GM21825 (cell line): ENCODE measurements around the gene ARMCX2.
"Not testable (repeated sequence)": the region's sequence is repeated elsewhere in the genome, so short reads cannot be mapped to it uniquely, and the experiment has no call there.

Source experiments
- ATAC-seq: cut with Tn5 transposase; IDR thresholded peaks from one replicate; pipeline ENCODE4 v1.9.1; 2021; ENCODE audit warnings: mild to moderate bottlenecking, moderate library complexity; ENCODE audit not compliant: unreplicated experiment

The ARMCX2 gene

DNA sequence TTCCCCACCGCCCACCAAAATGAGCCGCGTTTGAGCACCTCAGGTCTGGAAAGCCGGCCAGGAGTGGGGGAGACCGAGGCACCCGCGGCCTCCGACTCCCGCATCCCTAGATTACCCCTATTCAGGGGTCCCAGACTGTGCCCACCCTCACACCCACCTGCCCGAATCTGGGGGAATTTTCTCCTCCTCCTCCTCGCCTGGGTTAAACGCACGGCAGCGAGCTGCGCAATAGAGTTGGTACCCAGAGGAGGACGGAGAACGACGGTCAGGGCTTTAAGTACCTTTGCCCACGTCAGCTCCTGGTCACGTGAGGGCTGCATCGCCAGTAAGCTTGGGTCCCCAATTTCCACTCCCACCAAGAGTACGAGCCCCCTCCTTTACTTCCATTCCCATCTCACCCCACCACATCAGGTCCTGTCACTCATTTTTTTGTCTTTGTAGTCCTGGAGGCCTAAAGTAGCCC lies at the start of gene ARMCX2:
Gene ARMCX2, minus strand, starts transcription at position 250 of the 463 bp plus-strand sequence. CDS start 2,262 bp downstream, outside the sequence.
- peak; percentile 64 for ATAC-seq

DNA sequence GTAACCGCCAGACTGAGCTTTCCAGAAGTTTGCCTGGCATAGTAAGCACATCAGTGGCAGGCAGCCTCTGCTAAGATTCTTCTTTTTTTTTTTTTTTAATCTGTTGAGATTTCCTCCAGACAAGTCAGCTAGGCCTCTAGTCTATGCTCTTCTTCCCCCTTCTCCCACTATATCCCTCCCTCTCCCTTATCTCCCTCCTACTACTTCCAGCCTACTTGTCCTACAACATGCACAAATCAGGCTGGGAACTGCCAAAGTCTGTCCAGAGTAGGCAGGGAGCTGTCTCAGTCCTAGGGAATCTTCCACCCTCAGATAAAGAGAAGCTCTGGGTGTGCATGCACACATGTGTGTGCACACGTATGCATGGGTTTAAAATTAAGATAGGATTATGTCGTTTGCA lies 49.7 kb upstream of the ARMCX2 start:
- no peak for ATAC-seq

DNA sequence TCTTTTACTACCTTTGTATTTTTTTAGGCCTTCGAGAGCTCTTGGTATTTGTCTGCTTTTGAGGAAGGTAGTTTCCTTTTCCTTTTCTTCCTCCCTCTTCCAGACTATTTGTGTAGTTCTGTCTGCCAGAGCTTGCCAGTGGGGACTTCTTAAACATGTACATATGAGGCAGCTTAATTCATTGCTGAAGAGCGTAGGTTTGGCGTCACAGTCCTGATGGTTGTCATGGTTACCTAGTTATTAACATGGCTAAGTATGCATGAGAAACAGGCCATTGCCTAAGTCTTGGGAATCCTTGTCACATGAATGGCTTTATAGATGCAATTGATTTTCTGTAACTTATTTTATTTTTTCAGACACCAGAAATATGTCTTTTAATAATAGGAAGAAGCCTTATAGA lies 48.5 kb upstream of the ARMCX2 start:
- no peak for ATAC-seq

DNA sequence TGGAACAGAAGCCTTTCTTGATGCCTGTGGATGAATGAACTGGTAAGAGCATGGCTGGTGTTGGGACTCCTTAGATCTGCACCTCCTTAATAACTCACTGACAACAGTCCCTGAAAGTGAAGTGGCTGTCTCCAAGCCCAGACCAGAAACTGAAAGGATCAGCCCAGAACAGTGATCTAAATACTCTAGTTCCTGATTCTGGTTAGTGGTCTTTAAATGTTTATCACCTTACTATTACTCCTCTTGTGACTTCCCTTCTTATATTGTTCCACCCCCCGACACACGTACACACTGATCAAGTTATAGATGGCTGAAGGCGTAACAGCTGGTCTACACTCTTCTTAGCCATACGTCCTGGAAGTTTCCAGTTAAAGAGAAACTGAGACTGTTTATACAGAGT lies 33.8 kb upstream of the ARMCX2 start:
- ATAC-seq: peak; percentile 74

DNA sequence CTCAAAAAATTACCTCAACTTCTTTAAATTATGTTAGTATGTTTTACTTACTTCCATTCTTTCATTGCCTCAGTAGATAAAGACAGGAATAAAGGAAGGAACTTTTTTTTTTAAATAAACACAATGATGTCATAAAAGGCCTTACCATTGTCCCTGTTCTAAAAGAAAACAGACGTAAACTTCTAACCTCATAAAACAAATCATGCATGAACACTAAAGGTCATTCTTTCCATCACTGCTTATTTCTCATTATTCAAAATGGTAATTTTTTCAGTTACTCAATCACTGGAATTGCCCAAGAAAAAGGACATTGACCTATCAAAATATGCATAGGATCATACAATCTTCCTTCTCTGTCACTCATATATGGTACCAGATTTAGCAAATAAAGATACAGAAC lies 32.2 kb upstream of the ARMCX2 start:
- no peak for ATAC-seq

DNA sequence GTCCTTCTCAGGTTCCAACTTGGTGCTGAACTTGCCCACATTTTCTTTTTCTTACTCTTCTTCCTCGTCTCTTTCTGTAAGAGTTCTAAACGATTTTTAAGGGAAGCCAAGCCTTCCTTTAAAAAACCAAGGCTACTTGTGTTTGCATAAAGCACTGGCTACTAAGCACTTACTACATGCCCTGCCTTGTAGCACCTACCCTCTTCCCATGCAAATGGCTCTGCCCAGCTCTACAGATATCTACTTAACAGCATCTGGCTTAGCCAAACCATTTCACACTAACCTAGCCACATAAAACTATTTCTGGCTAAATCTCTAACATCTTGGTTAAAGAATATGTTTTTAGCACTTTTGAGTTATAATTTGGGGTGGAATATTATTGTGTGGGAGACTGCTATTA lies 26.9 kb upstream of the ARMCX2 start:
- ATAC-seq: no peak

DNA sequence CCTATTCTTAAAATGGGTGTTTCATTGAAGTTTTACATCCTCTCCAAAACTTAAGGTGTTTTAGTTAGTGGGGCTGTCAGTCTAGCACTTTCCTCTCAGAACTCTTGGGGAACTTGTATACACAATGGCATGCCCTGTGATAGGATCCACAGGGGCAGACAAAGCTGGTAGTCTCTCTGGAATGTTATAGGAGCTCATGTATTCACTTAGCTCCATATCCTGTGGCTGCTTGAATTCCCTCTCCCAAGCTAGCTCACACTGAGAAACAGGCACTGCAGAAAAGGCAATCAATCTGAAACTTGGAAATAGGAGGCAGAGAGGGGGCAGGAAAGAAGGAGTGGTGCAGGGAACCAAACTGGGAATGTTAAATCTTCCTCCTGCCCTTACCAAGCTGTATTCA lies 26.3 kb upstream of the ARMCX2 start:
- no peak for ATAC-seq

DNA sequence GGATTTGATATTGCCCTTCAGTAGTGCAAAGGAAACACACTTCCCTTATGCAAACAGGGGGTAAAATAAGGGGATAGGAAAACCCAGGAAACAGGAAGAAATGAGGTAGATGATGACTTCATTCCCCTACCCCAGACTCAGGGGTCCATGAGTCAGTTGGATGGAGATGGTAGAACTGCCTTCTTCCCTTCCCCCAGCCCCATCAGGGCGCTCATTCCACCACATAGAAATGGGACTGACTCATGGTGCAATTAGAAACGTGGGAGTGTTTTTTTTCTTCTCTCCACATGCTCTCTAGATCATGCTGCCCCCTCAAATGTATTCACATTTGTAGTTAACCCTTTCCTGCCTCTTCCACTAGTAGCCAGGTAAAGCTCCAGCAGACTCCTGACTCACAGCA lies 23.1 kb upstream of the ARMCX2 start:
- ATAC-seq: no peak

DNA sequence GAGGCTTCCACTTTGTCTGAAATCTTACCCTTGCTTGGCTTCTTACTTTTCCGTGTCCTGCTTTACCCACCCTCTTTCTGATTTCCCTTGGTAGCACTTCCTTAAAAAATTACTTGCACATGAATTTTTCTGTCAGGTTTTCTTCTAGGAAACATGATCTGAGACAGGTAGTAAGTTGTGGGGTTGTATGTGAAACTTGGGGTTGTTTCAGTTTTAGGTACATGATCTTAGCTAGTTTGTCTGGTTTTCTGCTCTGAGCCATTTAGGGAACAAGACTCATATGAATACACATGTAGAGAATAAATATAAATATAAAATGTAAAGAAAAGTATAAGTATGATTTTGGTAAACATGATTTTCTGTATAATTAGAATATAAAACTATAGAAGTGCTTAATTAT lies 17.4 kb upstream of the ARMCX2 start:
- ATAC-seq: no peak

DNA sequence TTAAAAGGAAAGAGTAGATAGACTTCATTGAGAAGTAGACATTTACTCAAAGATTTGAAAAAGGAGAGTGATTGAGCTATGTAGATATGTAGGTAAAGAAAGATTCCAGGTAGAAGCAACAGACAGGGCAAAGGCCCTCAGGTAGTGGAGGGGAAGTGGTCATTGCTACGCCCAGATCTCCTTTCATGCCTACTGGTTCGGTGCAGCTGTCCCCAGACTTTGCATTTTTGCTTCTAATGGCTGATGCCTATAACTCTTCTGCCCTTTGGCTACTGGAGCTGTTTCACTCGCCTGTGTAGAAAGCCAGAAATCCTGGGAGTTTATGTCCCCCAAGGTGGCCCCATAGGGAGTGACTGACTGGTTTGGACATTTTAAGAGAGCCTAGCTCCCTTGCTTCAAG lies 16.9 kb upstream of the ARMCX2 start:
- ATAC-seq: no peak

DNA sequence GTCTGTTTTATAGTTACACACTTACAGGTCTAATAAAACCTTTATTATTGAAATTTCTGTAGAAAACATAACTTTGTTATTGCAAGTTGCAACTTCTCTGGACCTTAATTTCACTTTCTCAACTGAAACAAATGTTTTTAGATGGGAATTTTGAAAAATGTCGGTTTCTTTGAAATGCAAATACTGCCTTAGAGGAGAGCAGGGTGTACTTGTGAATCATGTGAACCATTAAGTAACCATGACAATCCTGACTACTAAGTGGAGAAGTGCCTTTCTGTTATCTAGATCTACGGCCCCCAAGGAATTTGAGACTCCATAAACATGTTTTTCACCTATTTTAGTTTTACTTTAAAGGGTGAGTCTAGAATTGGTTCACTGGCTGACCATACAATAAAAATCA lies 8.5 kb upstream of the ARMCX2 start:
- no peak for ATAC-seq

DNA sequence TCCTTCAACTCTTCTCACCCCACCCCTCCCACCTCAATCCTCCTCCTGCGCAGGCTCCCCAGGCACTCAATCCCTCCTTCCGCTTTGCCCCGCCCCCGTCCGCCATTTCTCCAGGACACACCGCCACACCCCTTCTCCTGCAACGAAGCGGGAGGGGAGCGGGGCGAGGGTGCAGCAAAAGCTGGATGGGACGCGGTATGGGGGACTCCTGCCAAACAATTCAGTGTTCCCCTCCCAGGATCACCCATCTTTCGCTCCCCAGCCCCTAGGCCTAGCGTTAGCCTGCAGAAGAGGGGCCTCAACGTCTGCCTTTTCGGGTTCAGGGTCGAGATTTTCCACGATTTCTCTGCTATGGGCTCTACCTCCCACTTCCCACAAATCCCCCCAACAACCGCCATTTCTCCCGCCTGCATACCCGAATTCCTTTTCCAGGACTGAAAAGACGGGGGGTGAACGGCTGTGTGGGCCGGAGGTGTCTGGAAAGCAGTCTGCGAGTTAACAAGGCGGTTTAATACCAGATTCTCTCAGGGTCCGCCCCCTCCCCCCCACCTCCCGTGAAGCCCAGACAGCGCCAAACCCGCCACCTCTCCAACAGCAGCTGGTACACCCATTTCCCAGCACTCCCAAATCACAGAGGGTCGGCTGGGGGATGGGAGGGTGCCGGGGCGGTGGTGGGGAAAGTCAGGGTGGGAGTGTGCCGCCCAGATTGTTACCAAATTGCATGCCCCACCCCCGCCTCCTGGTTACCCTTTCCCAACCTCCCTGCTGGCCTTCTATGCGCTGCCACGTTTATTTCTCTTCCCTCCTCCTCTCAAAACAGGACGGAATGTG lies 774 bp downstream of the ARMCX2 start:
- ATAC-seq: peak; percentile 72

DNA sequence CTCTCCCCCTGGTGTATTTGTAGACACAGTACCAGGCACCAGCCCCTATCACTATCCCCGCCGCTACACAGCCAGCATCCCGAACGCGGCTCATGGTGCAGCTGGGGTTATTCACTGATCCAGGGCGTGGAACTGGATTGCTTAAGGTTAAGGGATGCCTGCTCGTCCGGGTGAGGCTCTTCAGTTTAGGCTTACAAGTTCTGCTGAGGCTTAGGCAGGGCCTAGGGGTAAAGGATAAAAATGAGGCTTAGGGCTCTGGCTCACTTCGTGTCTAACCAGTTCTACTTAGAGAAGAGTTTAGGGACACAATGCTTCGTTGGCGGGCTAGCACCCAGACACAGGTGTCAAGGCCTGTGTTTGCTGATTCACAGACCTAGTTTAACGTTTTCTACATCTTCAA lies 2.2 kb downstream of the ARMCX2 start:
- ATAC-seq: no peak

DNA sequence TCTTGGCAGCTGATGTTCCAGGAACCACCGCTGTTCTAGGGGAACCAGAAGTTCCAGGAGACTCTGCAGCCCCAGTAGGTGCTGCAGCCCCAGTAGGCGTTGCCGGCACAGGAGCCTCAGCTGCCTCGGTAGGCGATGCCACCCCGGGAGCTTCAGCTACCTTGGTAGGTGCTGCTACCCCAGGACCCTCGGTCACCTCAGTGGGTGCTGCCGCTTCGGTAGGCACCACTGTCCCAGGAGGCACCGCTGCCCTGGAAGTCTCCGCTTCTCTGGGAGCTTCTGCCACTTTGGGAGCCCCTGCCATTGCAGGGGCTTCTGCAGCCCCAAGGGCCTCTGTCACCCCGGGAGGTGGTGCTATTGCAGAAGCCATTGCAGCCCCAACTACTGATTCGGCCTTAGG lies 2.8 kb downstream of the ARMCX2 start:
- no peak for ATAC-seq

DNA sequence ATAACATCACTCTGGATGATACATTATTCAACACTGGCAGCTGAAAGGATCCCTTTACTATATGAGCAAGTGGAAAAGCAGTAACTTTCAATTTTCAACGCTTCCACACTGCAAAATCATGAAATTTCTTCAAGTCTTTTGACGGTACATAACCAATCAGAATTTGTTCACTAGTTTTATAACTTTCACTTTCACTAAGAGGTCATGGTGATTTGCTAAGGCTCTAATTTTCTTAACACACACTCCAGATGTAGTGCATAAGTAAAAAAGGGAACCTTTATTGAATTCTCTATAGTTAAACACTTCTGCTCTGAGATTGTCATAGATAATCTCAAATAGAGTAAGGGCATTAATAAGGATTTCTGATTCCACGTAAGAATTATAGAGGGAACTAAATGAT lies 4.1 kb downstream of the ARMCX2 start:
- no peak for ATAC-seq

DNA sequence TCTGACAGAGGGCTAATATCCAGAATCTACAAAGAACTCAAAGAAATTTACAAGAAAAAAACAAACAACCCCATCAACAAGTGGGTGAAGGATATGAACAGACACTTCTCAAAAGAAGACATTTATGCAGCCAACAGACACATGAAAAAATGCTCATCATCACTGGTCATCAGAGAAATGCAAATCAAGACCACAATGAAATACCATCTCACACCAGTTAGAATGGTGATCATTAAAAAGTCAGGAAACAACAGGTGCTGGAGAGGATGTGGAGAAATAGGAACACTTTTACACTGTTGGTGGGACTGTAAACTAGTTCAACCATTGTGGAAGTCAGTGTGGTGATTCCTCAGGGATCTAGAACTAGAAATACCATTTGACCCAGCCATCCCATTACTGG lies 11.9 kb downstream of the ARMCX2 start:
- ATAC-seq: not testable (repeated sequence)

DNA sequence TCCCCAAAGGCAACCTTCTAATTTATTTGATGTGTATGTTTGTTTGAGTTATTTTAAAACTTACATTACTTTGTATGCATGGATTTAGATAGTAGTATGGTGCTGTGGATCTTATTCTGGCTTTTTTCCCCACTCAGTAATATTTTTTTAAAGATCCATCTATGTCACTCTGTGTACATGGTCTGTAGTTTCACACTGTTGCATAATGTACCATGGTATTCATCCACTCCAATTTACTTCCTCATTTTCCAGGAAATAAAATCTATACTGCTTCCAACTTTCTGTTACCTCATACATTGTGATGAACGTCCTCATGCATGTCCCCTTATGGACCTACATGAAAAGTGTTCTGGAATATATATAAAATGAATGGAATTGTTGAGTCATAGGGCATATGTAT lies 17.6 kb downstream of the ARMCX2 start:
- no peak for ATAC-seq

DNA sequence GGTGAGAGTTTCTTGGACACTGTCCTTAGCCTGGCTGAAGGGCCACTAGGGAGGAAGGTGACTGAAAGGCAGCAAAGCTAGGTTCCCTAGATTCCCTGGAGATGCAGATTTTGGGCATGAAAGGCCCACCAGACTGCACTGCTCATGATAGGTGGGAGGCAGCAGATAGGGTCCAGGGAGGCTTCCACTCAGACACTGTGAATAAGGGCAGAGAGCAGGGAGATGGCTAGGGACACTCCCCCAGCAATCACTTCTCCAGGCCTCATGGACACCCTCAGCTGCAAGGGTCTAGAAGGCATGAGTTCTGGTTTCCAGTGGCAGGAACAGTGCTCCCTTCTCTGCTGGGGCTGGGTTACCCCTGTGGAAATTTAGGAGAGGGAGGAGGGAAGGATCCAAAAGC lies 20.1 kb downstream of the ARMCX2 start:
- ATAC-seq: no peak

DNA sequence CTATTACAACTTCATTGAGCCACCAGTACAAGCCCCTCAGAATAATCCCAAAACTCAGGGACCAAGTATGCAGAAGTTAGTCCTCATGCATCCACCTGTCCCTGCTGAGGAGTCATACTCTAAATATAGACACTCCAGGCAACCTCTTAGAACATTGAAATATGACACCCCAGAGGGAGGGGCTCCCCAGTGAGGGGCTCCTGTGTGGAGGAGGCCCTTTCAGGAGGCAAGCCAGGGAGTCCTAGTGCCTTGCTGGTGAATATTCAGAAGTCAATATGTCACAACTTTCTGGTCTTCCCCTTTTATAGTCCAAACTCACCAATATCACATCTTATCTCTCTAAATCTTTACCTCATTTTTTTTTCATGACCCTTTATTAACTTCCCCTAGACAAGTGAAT lies 40.3 kb downstream of the ARMCX2 start:
- ATAC-seq: peak; percentile 39

DNA sequence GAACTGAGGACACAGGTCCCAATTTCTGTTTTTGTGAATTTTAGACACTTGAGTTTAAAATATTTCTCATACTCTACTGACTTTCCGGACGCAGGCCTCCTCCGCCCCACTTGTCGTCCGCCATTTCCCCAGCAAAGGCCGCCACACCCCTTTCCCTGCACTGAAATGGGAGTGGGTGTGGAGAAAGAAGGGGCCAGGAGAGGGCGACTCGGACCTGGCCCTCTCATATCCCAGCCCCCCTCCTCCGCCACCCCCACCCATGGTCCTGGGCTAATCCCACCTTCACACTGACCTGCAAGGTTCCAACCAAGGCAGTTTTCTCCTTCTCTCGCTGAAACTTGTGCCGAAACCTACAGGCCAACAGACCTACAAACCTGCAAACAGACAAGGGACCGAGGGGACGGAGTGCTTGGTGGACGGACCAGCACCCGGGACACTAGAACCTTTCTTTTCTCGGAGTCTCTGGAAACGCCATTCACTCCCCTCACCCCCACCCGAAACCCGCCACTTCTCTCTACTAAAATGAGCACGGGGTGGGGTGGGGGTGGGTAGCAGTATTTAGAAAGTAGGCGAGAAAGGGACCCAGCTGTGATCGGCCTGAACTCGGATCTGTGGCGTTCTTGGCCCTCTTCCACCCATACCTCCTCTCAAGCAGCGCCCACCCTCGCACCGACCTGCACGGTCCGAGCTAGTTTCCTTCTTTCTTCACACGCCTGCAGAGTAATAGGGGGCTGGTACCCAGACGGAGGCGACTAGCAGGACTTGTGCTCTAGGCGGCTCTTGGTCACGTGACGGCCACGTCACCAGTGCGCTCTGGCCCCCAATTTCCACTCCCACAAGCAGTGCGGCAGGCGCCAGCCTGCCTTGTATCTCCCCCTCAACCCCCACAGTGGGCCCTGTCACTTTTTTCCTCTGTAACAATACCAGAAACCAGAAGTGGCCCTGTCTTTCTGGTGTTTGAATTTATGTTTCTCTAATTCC lies 42.1 kb downstream of the ARMCX2 start, which contains the start of gene ARMCX6:
Gene ARMCX6, minus strand, starts transcription at position 790 of the 981 bp plus-strand sequence. CDS start 1,380 bp downstream, outside the sequence.
- peak; percentile 75 for ATAC-seq

DNA sequence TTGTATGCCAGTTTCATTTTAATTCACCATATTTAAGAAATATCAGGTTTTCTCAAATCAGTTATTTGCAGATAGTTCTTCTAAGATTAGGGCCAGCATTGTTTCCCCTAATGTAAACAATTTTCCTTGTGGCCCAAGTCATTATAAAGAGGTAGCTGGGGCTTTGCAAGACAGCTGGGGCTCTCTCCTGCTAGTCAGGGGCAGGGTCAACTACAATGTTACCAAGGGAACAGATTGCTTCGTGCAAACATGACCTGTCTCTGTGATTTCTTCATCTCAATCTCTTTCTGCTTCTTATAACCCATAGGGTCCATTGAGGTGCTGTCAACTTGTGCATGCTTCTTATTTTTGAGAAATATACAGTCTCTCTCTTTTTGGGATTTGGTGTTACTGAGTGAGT lies 53.9 kb downstream of the ARMCX2 start:
- no peak for ATAC-seq
